ENCODE results near the gene TBC1D10B. TPM values are rescaled to one million over a fixed set of nuclear protein-coding genes. Genes with fewer than 3 reads are reported as not detected.

Gene TBC1D10B
- total RNA-seq, 3 donors from 2014 or later = 46.4 to 48.8 (median 47.5) TPM

- Histone ChIP-seq H3K4me3 (no peak overlapping the region), H3K4me1 (ENCODE audit: low read depth) (peaks cover 11% of the 10 kb centered on the region), H3K9me3 (no peaks in the 10 kb centered on the region), H3K36me3 (ENCODE audit: low read depth) (no peaks in the 10 kb centered on the region)
- TF ChIP-seq CTCF (IDR thresholded peaks at IDR 0.05) = no peak
- no peak for ATAC-seq
- no peak for DNase-seq
- intact Hi-C loops (cut with DNase I, micrococcal nuclease) = no loop called here
Measured at GRCh38 chr16:30380072-30380802, 9.9 kb upstream of the TBC1D10B start.

- ATAC-seq = no peak
- Histone ChIP-seq H3K36me3 (ENCODE audit: low read depth) (no peaks in the 10 kb centered on the region), H3K4me3 (no peak overlapping the region), H3K4me1 (ENCODE audit: low read depth) (peaks cover 11% of the 10 kb centered on the region), H3K9me3 (no peaks in the 10 kb centered on the region)
- intact Hi-C loops (cut with DNase I, micrococcal nuclease) = no loop called here
- TF ChIP-seq CTCF (IDR thresholded peaks at IDR 0.05) = no peak
- DNase-seq = no peak
Measured at GRCh38 chr16:30379158-30379783, 9.0 kb upstream of the TBC1D10B start.

- Histone ChIP-seq H3K36me3 (ENCODE audit: low read depth) (no peaks in the 10 kb centered on the region), H3K4me3 (peak overlapping the region; percentile 33), H3K9me3 (no peaks in the 10 kb centered on the region), H3K4me1 (ENCODE audit: low read depth) (peaks cover 11% of the 10 kb centered on the region)
- no peak for TF ChIP-seq CTCF (IDR thresholded peaks at IDR 0.05)
- peak; percentile 99 to 100 (median 100) for DNase-seq
- ATAC-seq = peak; percentile 93
- intact Hi-C loops (cut with DNase I, micrococcal nuclease) = no loop called here
Measured at GRCh38 chr16:30378236-30379157, 8.2 kb upstream of the TBC1D10B start.

- ATAC-seq (peak; percentile 70), DNase-seq (peak; percentile 94 to 96 (median 96))
- peak overlapping the region; percentile 33 for H3K4me3 ChIP-seq
- intact Hi-C loops (cut with DNase I, micrococcal nuclease) = no loop called here
- H3K9me3 ChIP-seq = no peaks in the 10 kb centered on the region
- H3K36me3 ChIP-seq (ENCODE audit: low read depth) = no peaks in the 10 kb centered on the region
- TF ChIP-seq CTCF (IDR thresholded peaks at IDR 0.05) = no peak
- H3K4me1 ChIP-seq (ENCODE audit: low read depth) = peaks cover 11% of the 10 kb centered on the region
Measured at GRCh38 chr16:30377812-30378235, 7.5 kb upstream of the TBC1D10B start.

- DNase-seq (no peak), ATAC-seq (no peak)
- Histone ChIP-seq H3K9me3 (no peaks in the 10 kb centered on the region), H3K4me3 (peak overlapping the region; percentile 33), H3K4me1 (ENCODE audit: low read depth) (peaks cover 11% of the 10 kb centered on the region), H3K36me3 (ENCODE audit: low read depth) (no peaks in the 10 kb centered on the region)
- TF ChIP-seq CTCF (IDR thresholded peaks at IDR 0.05) = no peak
- intact Hi-C loops (cut with DNase I, micrococcal nuclease) = no loop called here
Measured at GRCh38 chr16:30377050-30377811, 6.9 kb upstream of the TBC1D10B start.

All from mucosa of descending colon (tissue), 3 donors.